Measurements from ENCODE around the gene ANO3.
A peak's percentile ranks its signal among the peaks of the same experiment; 100 is the strongest.
"Not testable (repeated sequence)": the region's sequence is repeated elsewhere in the genome, so short reads cannot be mapped to it uniquely, and the experiment has no call there.

ANO3 gene

DNA sequence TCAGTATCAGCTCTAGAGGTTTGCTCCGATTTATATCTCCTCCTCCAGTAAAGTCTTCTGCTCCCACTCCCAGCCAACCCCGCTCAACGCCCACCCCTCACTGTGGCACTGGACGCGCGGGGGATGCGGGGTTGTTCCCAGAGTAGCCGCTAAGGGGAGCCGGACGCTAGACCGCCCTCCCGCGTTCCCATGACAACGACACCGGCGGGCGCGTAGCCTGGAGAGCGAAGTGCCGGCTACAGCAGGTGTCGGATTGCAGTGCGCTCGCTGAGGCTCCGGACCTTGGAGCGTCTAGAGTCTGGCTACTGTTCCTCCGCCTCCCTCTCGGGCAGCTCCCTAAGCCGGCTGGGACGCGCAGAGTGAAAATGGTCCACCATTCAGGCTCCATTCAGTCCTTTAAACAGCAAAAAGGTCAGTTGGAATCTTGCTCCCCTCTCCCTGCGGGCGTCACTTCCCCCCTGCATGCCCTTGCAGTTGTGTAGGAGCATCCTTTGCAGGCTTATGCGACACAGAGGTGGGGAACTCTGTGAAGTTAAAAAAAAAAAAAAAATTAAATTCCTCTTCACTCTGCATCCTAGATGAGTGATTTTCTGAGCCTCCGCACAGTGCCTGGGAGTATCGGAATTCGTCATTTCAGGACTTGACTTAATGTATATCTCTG, at the start of gene ANO3:
ANO3 (plus strand) TSS at position 220 of the 661 bp plus-strand sequence; CDS start at position 366, 146 bp downstream.
- peak; percentile 18 for DNase-seq (ENCODE audit: extremely low spot score, insufficient read length, low read depth)
- no peak for FAIRE-seq

GRCh38 chr11:26283852-26284408, 48.0 kb upstream of the ANO3 start:
- DNase-seq (ENCODE audit: extremely low spot score, insufficient read length, low read depth), result no peak
- FAIRE-seq, result no peak

- FAIRE-seq (no peak), DNase-seq (ENCODE audit: extremely low spot score, insufficient read length, low read depth) (no peak)
Measured at GRCh38 chr11:26285608-26286007, 46.3 kb upstream of the ANO3 start.

GRCh38 chr11:26286472-26287066, 45.4 kb upstream of the ANO3 start:
- FAIRE-seq (no peak), DNase-seq (ENCODE audit: extremely low spot score, insufficient read length, low read depth) (no peak)

DNA sequence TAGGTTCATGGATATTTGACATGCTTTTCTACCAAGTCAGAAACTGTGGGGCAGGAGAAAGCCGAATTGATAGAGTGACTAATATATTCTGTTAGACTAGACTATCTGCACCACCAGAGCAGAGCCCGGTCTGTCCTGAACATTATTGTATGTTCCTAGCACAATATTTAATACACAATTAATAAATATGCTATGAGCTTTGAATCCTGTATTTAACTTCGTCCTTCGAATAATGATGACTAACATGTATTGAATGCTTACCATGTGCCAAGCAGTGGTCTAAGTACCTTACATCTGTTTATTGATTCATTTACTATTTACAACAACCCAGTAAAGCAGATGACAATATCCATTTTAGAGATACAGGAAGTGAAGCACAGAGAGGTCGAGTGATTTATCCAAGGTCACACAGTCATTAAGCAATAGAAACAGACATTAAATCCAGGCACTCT, 44.8 kb upstream of the ANO3 start:
- DNase-seq (ENCODE audit: extremely low spot score, insufficient read length, low read depth), result no peak
- no peak for FAIRE-seq

DNA sequence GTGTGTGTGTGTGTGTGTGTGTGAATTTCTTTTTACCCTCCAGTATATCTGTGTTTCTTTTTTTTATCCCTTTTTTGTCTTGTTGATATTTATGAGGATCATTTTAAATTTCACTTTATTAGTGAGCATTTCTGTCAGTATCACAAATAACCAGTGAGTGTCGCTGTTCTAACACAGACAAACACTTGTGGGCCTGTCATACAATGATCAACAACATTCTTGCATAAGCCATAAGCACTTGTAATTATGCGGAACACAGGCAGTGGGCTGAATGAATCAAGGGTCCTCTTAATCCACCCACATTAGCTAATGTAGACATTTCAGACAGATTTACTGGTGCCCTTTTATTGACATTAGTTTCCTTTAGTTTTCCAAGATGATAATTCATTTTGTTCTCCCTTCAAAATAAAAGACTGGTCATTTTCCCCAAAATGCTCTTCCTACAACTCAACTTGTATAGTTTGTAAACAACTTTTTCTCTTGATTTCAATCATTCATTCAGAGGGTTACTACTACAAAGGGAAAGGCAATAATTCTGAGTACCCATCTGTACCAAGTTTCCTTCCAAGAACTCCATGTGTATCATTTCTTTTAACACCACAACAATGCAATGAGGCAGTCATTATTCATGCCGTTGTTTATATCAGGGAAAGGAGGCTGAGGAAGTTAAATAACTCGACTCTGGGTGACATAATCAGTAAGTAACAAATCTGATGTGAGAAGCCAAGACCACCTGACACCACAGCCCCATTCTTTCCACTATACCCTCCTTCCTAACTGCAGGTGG, 34.5 kb upstream of the ANO3 start:
- DNase-seq (ENCODE audit: extremely low spot score, insufficient read length, low read depth), result no peak
- peak; percentile 56 for FAIRE-seq

GRCh38 chr11:26316372-26316771, 15.6 kb upstream of the ANO3 start:
- not testable (repeated sequence) for DNase-seq (ENCODE audit: extremely low spot score, insufficient read length, low read depth); FAIRE-seq

DNA sequence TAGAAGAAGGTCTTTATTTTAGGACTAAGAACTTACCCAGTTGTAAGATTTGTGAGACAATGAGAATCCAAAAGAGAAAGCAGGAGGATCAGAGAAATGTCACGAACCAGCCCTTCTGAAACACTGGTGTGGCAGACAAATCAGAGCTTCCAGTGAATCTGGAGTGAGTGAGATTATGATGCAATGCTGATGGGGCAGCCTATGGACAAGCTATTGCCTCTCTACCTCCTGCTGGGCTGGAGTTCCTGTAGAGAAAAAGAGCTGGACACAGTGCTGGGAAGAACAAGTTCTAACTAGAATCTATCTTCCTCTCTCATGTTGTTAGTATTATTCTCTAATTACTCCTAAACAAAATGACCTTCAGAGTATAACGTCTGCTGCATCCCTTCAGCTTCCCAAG, 12.0 kb upstream of the ANO3 start:
- no peak for FAIRE-seq
- no peak for DNase-seq (ENCODE audit: extremely low spot score, insufficient read length, low read depth)

DNA sequence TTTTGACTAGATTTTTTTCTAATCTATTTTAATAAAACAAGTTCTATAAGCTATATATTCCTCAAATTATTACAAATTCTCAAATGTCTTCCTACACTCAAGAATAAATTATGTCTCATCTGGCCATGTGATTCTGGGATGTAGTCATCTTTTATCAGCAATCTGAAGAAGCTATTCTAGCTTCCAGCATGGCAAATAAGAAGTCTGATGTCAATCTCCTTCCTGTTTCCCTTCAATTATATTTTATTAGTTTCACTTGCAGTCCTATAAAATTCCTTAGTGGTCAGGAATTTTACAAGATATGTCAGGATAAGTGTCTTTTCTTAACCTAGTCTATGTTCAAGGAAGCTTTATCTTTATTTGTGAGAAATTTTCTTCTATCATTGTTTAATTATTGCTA, 10.4 kb upstream of the ANO3 start:
- no peak for FAIRE-seq
- no peak for DNase-seq (ENCODE audit: extremely low spot score, insufficient read length, low read depth)

GRCh38 chr11:26322335-26323067, 9.4 kb upstream of the ANO3 start:
- FAIRE-seq (no peak), DNase-seq (ENCODE audit: extremely low spot score, insufficient read length, low read depth) (no peak)

- FAIRE-seq (no peak), DNase-seq (ENCODE audit: extremely low spot score, insufficient read length, low read depth) (no peak)
Measured at GRCh38 chr11:26323837-26324236, 8.1 kb upstream of the ANO3 start.

DNA sequence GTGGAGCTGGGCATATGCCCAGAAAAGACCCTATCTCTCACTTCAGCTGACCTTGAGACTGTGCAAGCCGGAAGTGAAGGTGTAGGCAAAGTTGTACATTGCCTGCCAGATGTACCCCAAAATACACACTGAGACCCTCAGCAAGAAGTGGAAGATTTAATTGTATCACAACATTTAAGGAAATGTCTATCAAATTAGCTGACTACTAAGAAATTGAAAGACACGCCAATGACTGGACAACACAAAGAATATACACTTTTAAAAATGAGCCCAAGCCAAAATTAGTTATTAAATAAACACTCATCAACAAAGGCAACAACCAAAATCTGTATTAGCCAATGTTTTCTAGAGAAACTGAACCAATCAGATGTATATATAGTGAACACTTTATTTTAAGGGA, 7.7 kb upstream of the ANO3 start:
- FAIRE-seq, result no peak
- DNase-seq (ENCODE audit: extremely low spot score, insufficient read length, low read depth), result no peak

DNA sequence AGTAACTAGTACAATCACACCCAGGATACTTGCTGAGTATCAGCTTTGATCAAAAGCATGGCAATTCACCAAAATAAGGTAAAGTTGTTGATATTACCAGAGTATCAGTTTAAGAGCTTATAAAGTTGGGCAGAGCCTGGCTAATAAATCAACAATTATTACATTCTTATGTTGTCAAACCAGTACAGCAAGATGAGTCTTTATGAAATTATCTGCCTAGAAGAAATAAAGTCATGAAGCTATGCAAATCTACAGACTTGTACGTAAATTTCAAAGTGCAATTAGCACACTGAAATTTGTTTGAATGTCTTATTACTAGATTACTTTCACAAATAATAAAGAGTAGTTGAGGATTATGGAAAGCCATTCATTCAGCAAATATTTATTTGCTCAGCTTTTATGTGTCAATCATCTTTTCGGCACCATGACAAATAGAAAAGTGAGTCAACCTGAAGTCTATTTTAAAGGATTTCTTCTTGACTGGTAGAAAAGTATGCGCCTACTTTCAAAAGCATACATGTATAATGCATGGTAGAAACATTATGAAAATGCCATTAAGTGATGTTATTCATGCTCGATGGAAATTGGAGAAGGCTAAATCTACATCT, 5.0 kb upstream of the ANO3 start:
- FAIRE-seq, result no peak
- no peak for DNase-seq (ENCODE audit: extremely low spot score, insufficient read length, low read depth)

DNA sequence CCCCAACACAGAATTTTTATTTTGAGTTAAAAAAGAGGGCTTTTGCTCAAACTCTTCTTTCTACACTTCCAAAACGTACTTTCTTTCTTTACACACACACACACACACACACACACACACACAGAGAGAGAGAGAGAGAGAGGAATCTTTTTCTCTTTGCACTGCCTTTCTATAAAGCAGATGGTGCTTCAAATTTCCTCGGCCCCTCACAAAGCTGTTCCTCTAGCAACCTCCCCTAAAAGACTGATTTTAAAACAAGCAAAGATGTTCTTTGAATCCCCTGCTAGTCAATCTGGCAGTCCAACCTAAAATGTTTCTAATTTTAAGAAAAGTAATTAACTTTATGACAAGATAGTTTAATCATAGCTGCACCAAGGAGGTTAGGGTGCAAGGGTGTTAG, 2.7 kb upstream of the ANO3 start:
- FAIRE-seq, result no peak
- no peak for DNase-seq (ENCODE audit: extremely low spot score, insufficient read length, low read depth)

GRCh38 chr11:26330262-26330661, 1.7 kb upstream of the ANO3 start:
- no peak for FAIRE-seq
- no peak for DNase-seq (ENCODE audit: extremely low spot score, insufficient read length, low read depth)

GRCh38 chr11:26332572-26332915, 614 bp downstream of the ANO3 start:
- FAIRE-seq, result no peak
- no peak for DNase-seq (ENCODE audit: extremely low spot score, insufficient read length, low read depth)

GRCh38 chr11:26333906-26334305, 2.0 kb downstream of the ANO3 start:
- DNase-seq (ENCODE audit: extremely low spot score, insufficient read length, low read depth), result no peak
- no peak for FAIRE-seq

DNA sequence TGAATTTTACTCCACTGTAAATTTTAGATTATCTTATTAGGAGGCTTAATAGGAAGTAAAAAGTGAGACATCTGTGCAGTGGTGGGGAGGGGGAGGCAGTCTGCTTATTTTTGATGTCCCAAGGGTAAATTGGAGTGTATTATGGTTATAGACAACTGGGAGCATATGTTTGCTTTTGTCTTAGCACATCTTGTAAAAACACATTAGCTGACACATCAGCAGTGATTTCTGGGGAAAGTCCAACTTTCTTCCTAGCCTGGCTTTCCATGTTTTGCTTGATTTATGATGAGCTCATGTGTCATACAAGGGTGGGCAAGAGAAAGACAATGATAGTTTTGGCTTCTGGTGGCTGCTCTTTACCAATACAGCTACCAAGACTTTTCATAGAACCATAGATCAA, 4.0 kb downstream of the ANO3 start:
- FAIRE-seq (no peak), DNase-seq (ENCODE audit: extremely low spot score, insufficient read length, low read depth) (no peak)

DNA sequence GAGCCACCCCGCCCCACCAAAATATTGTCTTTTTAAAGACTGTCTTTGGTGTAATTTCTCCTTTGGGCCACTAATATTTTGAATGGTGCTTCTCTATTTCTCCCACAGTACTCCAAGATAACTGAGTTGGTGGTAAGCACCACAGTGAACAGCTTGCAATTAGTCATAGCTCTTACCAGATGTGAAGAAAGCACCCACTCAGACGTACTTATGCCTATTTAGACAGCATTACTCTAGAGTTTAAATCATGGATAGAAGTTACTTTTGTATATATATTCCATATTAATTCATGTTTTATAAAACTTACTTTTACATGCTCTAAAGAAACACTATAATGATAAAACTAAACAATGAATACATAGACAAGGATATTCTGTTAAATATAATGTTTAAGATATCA, 12.7 kb downstream of the ANO3 start:
- no peak for DNase-seq (ENCODE audit: extremely low spot score, insufficient read length, low read depth)
- no peak for FAIRE-seq

DNA sequence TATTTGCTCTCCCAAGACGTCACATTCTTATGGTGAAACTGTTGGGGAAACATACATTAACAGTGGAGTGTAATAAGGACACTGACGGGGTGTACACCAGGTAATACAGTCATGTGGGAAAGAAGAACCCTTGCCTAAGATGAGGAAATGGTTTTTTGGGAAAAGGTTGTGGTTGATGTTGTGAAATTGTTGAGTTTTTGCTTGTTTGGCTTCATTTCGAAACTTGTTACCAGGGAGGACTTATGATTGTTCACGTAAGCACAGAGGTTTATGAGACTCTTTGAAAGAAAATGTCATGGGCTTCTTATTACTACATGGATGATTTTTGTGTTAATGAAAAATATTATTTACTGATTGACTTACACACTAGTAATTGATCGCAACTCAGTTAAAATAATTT, 16.8 kb downstream of the ANO3 start:
- DNase-seq (ENCODE audit: extremely low spot score, insufficient read length, low read depth) (no peak), FAIRE-seq (no peak)
